Choroid plexus epithelial cell (primary cell): ENCODE data around the gene COL1A1.

Experiments
- DNase-seq: peaks from one replicate; pipeline ENCODE4 v3.0.0-alpha.2; 2010; ENCODE audit warnings: low read depth
- H3K4me3 ChIP-seq: 2 replicates; pipeline ENCODE4 v1.5.1; 2011; ENCODE audit warnings: low read depth, mild to moderate bottlenecking, control low read depth, low read length, moderate library complexity
- TF ChIP-seq, protein P1 (sequence below): conservative IDR thresholded peaks from 2 replicates; pipeline ENCODE4 v1.5.1; 2011; ENCODE audit warnings: low read depth, mild to moderate bottlenecking, control low read depth, inconsistent platforms, low read length, moderate library complexity

COL1A1 gene

DNA sequence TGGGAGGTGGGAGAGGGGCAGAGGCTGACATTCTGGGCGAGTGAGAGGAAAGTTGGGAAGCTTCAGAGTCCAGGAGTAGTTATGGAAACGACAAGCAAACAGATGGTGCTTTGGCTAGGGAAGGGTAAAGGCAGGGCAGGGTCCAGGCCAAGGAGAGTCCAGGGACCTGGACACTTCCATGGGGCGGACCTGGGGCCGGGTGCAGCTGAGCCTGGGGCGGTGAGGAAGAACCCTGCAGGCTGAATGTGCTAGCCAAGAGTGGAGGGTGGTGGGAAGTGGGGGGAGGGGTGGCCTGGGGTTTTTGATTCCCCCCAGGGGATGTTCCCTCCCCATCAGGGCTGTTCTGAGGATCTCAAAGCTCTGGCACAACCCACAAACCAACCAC is 53.6 kb downstream of the COL1A1 start:
- TF ChIP-seq, protein P1, sequence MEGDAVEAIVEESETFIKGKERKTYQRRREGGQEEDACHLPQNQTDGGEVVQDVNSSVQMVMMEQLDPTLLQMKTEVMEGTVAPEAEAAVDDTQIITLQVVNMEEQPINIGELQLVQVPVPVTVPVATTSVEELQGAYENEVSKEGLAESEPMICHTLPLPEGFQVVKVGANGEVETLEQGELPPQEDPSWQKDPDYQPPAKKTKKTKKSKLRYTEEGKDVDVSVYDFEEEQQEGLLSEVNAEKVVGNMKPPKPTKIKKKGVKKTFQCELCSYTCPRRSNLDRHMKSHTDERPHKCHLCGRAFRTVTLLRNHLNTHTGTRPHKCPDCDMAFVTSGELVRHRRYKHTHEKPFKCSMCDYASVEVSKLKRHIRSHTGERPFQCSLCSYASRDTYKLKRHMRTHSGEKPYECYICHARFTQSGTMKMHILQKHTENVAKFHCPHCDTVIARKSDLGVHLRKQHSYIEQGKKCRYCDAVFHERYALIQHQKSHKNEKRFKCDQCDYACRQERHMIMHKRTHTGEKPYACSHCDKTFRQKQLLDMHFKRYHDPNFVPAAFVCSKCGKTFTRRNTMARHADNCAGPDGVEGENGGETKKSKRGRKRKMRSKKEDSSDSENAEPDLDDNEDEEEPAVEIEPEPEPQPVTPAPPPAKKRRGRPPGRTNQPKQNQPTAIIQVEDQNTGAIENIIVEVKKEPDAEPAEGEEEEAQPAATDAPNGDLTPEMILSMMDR, result no peak
- no peak for DNase-seq
- H3K4me3 ChIP-seq, result peak overlapping the region; percentile 86

- H3K4me3 ChIP-seq, result peak overlapping the region; percentile 86
- no peak for DNase-seq
- TF ChIP-seq, protein P1, result no peak
Observed at GRCh38 chr17:50146927-50147665, 54.3 kb downstream of the COL1A1 start.

DNA sequence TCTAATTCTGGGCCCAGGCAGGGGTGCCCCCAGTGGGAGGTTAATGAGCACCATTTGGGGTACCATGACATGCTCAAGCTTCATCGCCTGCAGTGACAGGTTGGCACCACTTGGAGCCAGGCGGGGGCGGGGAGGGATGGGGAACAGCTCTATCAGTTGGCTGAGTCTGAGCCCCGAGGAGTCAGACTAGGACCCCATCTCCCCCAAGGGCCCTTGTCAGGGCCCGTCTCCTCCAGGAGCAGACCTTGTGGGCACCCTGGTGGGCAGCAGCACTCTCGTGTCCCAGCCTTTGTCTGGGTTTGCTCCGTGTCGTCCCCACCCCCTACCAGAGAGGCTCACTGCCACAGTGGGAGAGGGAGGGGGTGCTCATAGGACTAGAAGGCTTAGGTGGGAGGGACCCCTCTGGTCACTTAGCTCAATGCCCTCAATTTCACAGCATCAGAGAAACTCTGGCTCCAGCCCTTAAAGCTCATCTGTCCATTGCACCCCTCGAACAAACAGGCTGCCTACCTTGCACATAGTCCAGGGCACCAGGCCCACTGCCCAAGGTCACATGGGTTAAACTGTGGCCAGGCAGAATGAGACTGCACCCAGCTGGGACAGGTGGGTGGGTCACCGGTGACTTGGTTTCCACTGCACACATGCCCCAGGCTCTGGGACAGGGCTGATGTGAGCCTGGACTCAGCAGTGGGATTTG is 55.1 kb downstream of the COL1A1 start:
- TF ChIP-seq, protein P1, result no peak
- H3K4me3 ChIP-seq, result peak overlapping the region; percentile 86
- DNase-seq, result no peak

DNA sequence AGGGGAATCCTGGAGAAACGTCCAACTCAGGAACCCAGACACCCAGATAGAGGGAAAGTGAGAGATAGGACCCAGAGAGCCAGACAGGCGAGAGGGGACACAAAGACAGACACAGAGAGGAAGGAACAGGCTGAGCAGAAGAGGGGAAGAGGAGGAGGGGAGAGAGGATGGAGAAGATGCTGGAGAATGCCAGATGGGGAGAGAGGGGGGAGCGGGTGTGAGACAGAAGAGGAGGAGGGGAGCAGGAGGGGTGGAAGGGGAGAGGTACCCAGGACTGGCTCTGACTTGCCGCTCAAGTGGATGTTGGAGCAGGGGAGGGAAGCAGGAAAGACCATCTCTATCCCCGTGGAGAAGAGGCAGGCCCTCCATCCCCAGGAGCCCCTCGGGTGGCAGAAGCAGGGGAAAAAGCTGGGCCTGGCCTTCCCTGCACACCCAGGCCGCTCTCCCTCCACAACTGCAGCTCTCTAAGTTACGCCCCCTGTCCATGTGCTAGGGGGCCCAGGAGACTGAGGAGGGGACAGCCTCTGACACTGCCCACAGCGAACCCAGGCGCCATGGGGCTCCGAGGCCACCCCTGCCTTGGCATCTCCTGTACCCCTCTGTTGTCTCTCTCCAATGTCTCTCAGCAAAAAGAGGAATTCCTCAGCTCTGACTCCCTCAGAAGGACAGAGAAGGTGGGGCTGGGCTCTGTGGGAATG is 55.8 kb downstream of the COL1A1 start:
- H3K4me3 ChIP-seq, result no peak overlapping the region
- TF ChIP-seq, protein P1, result no peak

GRCh38 chr17:50144845-50145531 is 56.4 kb downstream of the COL1A1 start:
- no peak overlapping the region for H3K4me3 ChIP-seq
- no peak for DNase-seq
- TF ChIP-seq, protein P1, result no peak

More for the DNA sequence above, 55.8 kb downstream of the COL1A1 start:
- DNase-seq, result no peak

DNA sequence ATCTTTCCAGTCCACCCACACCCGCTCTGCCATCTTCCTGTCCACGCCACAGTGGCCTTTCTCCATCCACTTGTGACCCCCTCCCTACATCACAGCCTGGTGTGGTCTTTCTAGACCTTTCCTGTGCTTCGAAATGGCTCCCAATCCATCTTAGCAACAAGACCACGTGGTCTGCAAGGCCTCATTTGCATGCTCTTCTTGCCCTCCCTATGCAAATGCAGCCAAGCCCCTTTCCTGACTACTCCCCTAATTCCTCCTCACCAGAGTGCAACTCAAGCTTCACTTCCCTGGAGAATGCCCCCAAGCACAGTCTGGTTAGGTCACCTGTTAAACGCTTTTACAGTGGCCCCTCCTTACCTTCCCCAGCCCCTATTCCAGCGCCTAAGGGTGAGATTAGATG is 57.1 kb downstream of the COL1A1 start:
- DNase-seq, result no peak

More for the DNA sequence above, 57.1 kb downstream of the COL1A1 start:
- TF ChIP-seq, protein P1, result no peak
- H3K4me3 ChIP-seq, result no peak overlapping the region
